Skeletal muscle satellite cell (primary cell): Measurements from ENCODE around the gene ARRB1. TPM values are rescaled to one million over a fixed set of nuclear protein-coding genes. Genes with fewer than 3 reads are reported as not detected.

Experiments
- H3K27me3 ChIP-seq: 2 replicates; pipeline ENCODE4 v1.7.0; 2013; ENCODE audit warnings: low read length; ENCODE audit not compliant: control insufficient read depth, insufficient read depth
- H3K36me3 ChIP-seq: 2 replicates; pipeline ENCODE4 v1.7.0; 2013; ENCODE audit warnings: mild to moderate bottlenecking, control low read depth, low read length; ENCODE audit not compliant: insufficient read depth
- H3K4me1 ChIP-seq: 2 replicates; pipeline ENCODE4 v1.7.0; 2013; ENCODE audit warnings: low read length; ENCODE audit not compliant: control insufficient read depth, insufficient read depth
- H3K4me2 ChIP-seq: 2 replicates; pipeline ENCODE4 v1.7.0; 2013; ENCODE audit warnings: mild to moderate bottlenecking, low read length
- H3K4me3 ChIP-seq: 2 replicates; pipeline ENCODE4 v1.7.0; 2013; ENCODE audit warnings: low read length
- H3K9ac ChIP-seq: 2 replicates; pipeline ENCODE4 v1.7.0; 2013; ENCODE audit warnings: mild to moderate bottlenecking, low read depth, low read length, moderate library complexity
- H3K9me3 ChIP-seq: replicated peaks from 2 replicates; pipeline ENCODE4 v1.7.0; 2013; ENCODE audit warnings: mild to moderate bottlenecking, control low read depth, low read length
- small RNA-seq: library from RNA; depleted of rRNA; stranded (forward); fragments of <200 nt; gene quantifications from one replicate; pipeline ENCODE3, GENCODE V24; 2012

Gene ARRB1

DNA sequence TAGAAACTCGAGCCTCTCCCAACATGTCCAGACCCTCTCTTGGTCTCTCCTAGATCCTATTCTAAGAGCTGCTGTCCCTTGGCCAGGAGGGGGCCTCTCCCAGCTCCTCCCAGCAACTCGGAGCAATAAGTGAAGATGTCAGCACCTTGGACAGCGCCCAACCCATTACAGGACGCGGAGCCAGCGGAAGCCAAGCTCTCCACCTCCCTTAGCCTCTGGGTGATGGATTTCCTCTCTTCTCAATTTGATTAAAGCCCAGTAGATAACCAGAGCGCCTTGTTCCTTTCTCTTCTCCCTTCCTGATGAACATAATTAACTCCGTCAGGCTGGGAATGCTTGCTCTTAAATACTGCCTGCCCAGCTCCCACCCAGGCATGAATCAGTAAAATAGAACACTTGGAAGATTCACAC, 137.0 kb downstream of the ARRB1 start:
- no peaks in the 10 kb centered on the region for H3K36me3 ChIP-seq
- H3K9me3 ChIP-seq = no peaks in the 10 kb centered on the region
- no peak overlapping the region for H3K4me2 ChIP-seq
- H3K9ac ChIP-seq = no peak overlapping the region
- H3K4me1 ChIP-seq = no peaks in the 10 kb centered on the region
- H3K4me3 ChIP-seq = no peak overlapping the region
- peaks cover 23% of the 10 kb centered on the region for H3K27me3 ChIP-seq

Small RNA genes lying within 50 kb of the gene (small RNA-seq; reads per million reads assigned to genes)
- gene MIR326 = not detected
- gene SNORD15A = not detected
